Natural killer cell (primary cell): Measurements from ENCODE around the gene SCRT2. TPM values are rescaled to one million over a fixed set of nuclear protein-coding genes. Genes with fewer than 3 reads are reported as not detected.

ENCODE experiments used
- ATAC-seq, 3 donors: fragments of 150-1000 bp in 2 of 3; fragments of 200-7000 bp in 1 of 3; cut with Tn5 transposase; 1 replicate in 1 of 3; 2 replicates in 2 of 3; pipeline ENCODE4 v1.10.0; 2021; ENCODE audit warnings: mild to moderate bottlenecking in 2 of 3, moderate library complexity in 2 of 3
- DNase-seq, 2 donors: peaks; one replicate each; pipeline versions ENCODE4 v3.0.0 to v3.0.0-alpha.2; 2013 to 2021; ENCODE audit warnings: mixed read lengths in 1 of 2
- H3K27ac ChIP-seq: one replicate; pipeline ENCODE4 v1.5.1; 2013; ENCODE audit warnings: mild to moderate bottlenecking, low read length
- H3K27me3 ChIP-seq: one replicate; pipeline ENCODE4 v1.6.1; 2013; ENCODE audit warnings: low read length; ENCODE audit not compliant: control insufficient read depth, insufficient read depth
- H3K36me3 ChIP-seq: one replicate; pipeline ENCODE4 v1.6.1; 2013; ENCODE audit warnings: low read length; ENCODE audit not compliant: control insufficient read depth, insufficient read depth
- H3K4me1 ChIP-seq: one replicate; pipeline ENCODE4 v1.6.1; 2013; ENCODE audit warnings: low read length; ENCODE audit not compliant: control insufficient read depth, insufficient read depth
- H3K4me3 ChIP-seq: one replicate; pipeline ENCODE4 v1.5.1; 2013; ENCODE audit warnings: low read length
- H3K9me3 ChIP-seq: one replicate; pipeline ENCODE4 v1.6.1; 2013; ENCODE audit warnings: low read length; ENCODE audit not compliant: control insufficient read depth, insufficient read depth
- H3K27ac Mint-ChIP-seq, 2 donors: one replicate each; pipeline ENCODE4 v1.8.0; 2022; ENCODE audit warnings: mild to moderate bottlenecking in 2 of 2, mixed read lengths in 2 of 2, moderate library complexity in 1 of 2
- H3K27me3 Mint-ChIP-seq, 2 donors: one replicate each; pipeline ENCODE4 v1.8.0; 2022; ENCODE audit warnings: low read depth in 2 of 2, mixed read lengths in 2 of 2
- H3K36me3 Mint-ChIP-seq: one replicate; pipeline ENCODE4 v1.8.0; 2022; ENCODE audit warnings: mixed read lengths
- H3K4me1 Mint-ChIP-seq, 2 donors: one replicate each; pipeline ENCODE4 v1.8.0; 2022; ENCODE audit warnings: mixed read lengths in 2 of 2
- H3K4me3 Mint-ChIP-seq: one replicate; pipeline ENCODE4 v1.8.0; 2022; ENCODE audit warnings: mild to moderate bottlenecking, moderate library complexity, mixed read lengths
- H3K9me3 Mint-ChIP-seq, 2 donors: one replicate each; pipeline ENCODE4 v1.8.0; 2022; ENCODE audit warnings: mixed read lengths in 2 of 2
- WGBS: methylation state at CpG from one replicate; pipeline ENCODE4 v1.1.7; 2013; ENCODE audit warnings: missing lambda C conversion rate; ENCODE audit not compliant: insufficient coverage; 5-methylcytosine and 5-hydroxymethylcytosine counted together
- intact Hi-C: fragments of 100-400 bp; cut with micrococcal nuclease; formaldehyde crosslinking; loops from one replicate; pipeline ENCODE4 v1.14.2; 2022
- total RNA-seq, 4 donors: library from RNA; stranded (reverse); fragments of 120-200 nt in 1 of 4; gene quantifications; one replicate each; pipeline versions ENCODE4 v1.2.3 to v1.2.4, GENCODE V29; 2013 to 2022
- TF ChIP-seq, protein P1 (sequence below): fragments of 200-600 bp; IDR thresholded peaks from one replicate; pipeline ENCODE4 v1.8.0; 2022; ENCODE audit warnings: antibody characterized with exemption

The SCRT2 gene
- total RNA-seq, 3 donors from 2014 or later (not counting 1 experiment from before 2014, with no cell fraction given) = not detected

DNA sequence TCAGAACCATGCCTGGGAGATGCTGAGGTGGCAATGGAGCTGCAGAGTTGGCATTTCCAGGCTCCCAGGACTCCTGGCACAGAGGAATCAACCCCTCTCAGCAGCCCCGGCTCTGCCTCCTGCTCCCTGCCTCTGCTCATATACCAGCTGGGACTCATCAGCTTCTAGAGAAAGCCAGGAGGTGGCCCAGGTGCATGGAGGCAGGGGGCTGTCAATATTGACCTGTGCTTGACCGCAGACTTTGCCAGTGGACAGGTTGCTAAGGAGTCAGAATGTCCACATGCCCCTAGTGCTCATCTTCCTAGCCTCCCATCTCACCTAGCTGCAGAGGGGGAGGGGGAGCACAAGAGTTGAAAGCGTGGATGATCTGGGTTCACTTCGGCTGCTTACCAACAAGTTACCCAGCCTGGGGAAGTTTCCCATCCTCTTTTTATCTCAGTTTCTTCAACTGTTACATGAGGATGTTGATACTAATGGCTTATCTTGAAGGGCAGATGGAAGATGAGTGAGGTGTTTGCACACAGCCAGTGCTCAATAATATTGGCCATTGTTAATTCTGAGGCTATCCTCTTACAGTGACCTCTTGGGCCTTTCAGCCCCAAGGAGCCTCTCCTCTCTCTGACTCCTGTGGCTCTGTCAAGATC is 9.2 kb upstream of the SCRT2 start:
- Histone ChIP-seq H3K27me3 (no peaks in the 10 kb centered on the region), H3K4me3 (no peak overlapping the region), H3K9me3 (no peaks in the 10 kb centered on the region), H3K36me3 (no peaks in the 10 kb centered on the region), H3K27ac (no peak overlapping the region), H3K4me1 (no peaks in the 10 kb centered on the region)
- DNase-seq (no peak), ATAC-seq (no peak)
- H3K4me1 Mint-ChIP-seq = no peaks in the 10 kb centered on the region
- H3K9me3 Mint-ChIP-seq = no peaks in the 10 kb centered on the region
- intact Hi-C loops = no loop called here
- 91% methylated on average over 4 of the region's 4 CpGs for WGBS
- H3K36me3 Mint-ChIP-seq = no peaks in the 10 kb centered on the region
- H3K4me3 Mint-ChIP-seq = no peak overlapping the region
- H3K27ac Mint-ChIP-seq = no peak overlapping the region
- peaks cover 14 to 15% of the 10 kb centered on the region in 2 donors for H3K27me3 Mint-ChIP-seq
- TF ChIP-seq, protein P1, sequence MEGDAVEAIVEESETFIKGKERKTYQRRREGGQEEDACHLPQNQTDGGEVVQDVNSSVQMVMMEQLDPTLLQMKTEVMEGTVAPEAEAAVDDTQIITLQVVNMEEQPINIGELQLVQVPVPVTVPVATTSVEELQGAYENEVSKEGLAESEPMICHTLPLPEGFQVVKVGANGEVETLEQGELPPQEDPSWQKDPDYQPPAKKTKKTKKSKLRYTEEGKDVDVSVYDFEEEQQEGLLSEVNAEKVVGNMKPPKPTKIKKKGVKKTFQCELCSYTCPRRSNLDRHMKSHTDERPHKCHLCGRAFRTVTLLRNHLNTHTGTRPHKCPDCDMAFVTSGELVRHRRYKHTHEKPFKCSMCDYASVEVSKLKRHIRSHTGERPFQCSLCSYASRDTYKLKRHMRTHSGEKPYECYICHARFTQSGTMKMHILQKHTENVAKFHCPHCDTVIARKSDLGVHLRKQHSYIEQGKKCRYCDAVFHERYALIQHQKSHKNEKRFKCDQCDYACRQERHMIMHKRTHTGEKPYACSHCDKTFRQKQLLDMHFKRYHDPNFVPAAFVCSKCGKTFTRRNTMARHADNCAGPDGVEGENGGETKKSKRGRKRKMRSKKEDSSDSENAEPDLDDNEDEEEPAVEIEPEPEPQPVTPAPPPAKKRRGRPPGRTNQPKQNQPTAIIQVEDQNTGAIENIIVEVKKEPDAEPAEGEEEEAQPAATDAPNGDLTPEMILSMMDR = no peak

- DNase-seq (no peak), ATAC-seq (no peak)
- Histone ChIP-seq H3K27ac (no peak overlapping the region), H3K27me3 (peaks cover 16% of the 10 kb centered on the region), H3K36me3 (no peaks in the 10 kb centered on the region), H3K9me3 (no peaks in the 10 kb centered on the region), H3K4me1 (no peaks in the 10 kb centered on the region), H3K4me3 (no peak overlapping the region)
- no peaks in the 10 kb centered on the region for H3K9me3 Mint-ChIP-seq
- no peak overlapping the region for H3K4me3 Mint-ChIP-seq
- peaks cover 22 to 26% of the 10 kb centered on the region in 2 donors for H3K27me3 Mint-ChIP-seq
- no peak overlapping the region for H3K27ac Mint-ChIP-seq
- WGBS = no CpG with 5 or more reads among the region's 1 CpG
- TF ChIP-seq, protein P1 = no peak
- no peaks in the 10 kb centered on the region for H3K36me3 Mint-ChIP-seq
- intact Hi-C loops = no loop called here
- no peaks in the 10 kb centered on the region for H3K4me1 Mint-ChIP-seq
Observed at GRCh38 chr20:682123-682522, 6.5 kb upstream of the SCRT2 start.

DNA sequence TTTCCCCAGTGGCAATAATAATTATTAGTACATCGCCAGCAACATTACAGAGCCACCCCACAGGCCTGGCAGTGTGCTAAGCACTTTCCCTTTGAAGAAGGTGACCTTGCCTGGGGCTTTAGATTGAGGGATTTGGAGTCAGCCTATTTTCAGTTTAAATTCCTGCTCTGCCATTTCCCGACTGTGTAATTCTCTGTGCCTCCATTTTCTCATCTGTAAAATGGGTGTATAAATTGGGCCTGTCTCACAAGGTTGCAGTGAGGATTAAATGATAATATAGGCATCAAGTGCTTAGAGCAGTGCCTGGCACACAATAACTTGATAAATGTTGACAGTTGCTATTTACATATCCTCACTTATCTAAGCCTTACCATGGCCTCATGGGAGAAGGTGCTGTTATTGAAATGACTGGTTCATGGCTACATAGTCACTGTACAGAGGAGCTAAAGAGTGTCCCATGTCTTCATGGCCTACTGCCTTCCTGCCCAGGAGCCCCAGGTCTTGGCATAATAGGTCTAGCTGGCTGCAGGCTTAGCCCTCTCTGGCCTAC is 5.1 kb upstream of the SCRT2 start:
- ATAC-seq = no peak
- TF ChIP-seq, protein P1 = no peak
- Histone ChIP-seq H3K4me3 (no peak overlapping the region), H3K36me3 (no peaks in the 10 kb centered on the region), H3K9me3 (no peaks in the 10 kb centered on the region), H3K27ac (no peak overlapping the region), H3K4me1 (peaks cover 12% of the 10 kb centered on the region), H3K27me3 (peaks cover 30% of the 10 kb centered on the region)
- no peak overlapping the region for H3K27ac Mint-ChIP-seq
- no peak overlapping the region for H3K4me3 Mint-ChIP-seq
- no peak for DNase-seq
- H3K4me1 Mint-ChIP-seq = peaks cover 6% of the 10 kb centered on the region in 2 donors
- intact Hi-C loops = no loop called here
- no peaks in the 10 kb centered on the region for H3K9me3 Mint-ChIP-seq
- WGBS = 95% methylated on average over 2 of the region's 2 CpGs
- H3K36me3 Mint-ChIP-seq = no peaks in the 10 kb centered on the region
- H3K27me3 Mint-ChIP-seq = peaks cover 32 to 33% of the 10 kb centered on the region in 2 donors

- peaks cover 47% of the 10 kb centered on the region for H3K27me3 ChIP-seq
- intact Hi-C loops = no loop called here
- WGBS = 87% methylated on average over 5 of the region's 5 CpGs
Observed at GRCh38 chr20:677957-678356, 2.4 kb upstream of the SCRT2 start.

More at GRCh38 chr20:677957-678356, 2.4 kb upstream of the SCRT2 start:
- H3K27ac ChIP-seq = no peak overlapping the region
- ATAC-seq (no peak), DNase-seq (no peak)
- H3K4me3 ChIP-seq = no peak overlapping the region
- H3K4me1 ChIP-seq = peaks cover 14% of the 10 kb centered on the region
- TF ChIP-seq, protein P1 = no peak
- no peaks in the 10 kb centered on the region for H3K36me3 ChIP-seq
- H3K9me3 ChIP-seq = no peaks in the 10 kb centered on the region
- Mint-ChIP-seq H3K36me3 (no peaks in the 10 kb centered on the region), H3K9me3 (no peaks in the 10 kb centered on the region), H3K4me3 (no peak overlapping the region), H3K27ac (no peak overlapping the region), H3K4me1 (peaks cover 7% of the 10 kb centered on the region in 2 donors), H3K27me3 (peaks cover 46% of the 10 kb centered on the region in 2 donors)
